H54 (cell line): ENCODE data around the gene OPCML.

Source experiments
- DNase-seq: peaks from one replicate; pipeline ENCODE4 v3.0.0; 2011; ENCODE audit warnings: low spot score, mixed read lengths; ENCODE audit not compliant: insufficient read length
- FAIRE-seq: peaks from 3 replicates; lab custom pipeline; 2011; peaks lifted over from hg19 to GRCh38; lab: Jason Lieb, UNC
- POLR2A ChIP-seq: IDR thresholded peaks from 2 replicates; pipeline ENCODE4 v1.6.1; 2011; ENCODE audit warnings: low read depth, mild to moderate bottlenecking, low read length

Gene OPCML

GRCh38 chr11:132712466-132712865, 819.8 kb downstream of the OPCML start:
- TF ChIP-seq POLR2A: no peak
- FAIRE-seq (no peak), DNase-seq (no peak)

DNA sequence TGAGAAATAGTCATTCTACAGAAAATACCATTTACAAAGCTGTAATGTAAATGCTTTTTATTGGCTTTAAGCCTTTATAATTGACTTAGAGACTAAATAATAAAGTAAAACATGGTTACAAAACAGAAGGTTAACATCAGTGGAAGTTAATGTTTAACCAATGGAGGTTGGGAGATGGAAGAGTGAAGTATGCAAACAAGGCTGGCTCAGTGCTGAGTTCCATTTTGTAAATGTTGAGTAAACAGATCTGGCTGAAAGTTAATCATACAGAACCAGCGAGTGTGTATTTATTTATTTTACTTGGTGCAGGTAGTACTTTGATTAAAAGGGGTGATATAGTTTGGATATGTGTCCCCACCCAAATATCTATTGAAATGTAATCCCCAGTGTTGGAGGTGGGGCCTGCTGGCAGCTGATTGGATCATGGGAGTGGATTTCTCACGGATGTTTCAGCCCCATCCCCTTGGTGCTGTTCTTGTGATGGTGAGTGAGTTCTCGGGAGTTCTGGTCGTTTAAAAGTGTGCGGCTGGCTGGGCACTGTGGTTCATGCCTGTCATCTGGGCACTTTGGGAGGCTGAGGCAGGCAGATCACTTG, 827.4 kb downstream of the OPCML start:
- TF ChIP-seq POLR2A: no peak
- FAIRE-seq: no peak
- DNase-seq: no peak

DNA sequence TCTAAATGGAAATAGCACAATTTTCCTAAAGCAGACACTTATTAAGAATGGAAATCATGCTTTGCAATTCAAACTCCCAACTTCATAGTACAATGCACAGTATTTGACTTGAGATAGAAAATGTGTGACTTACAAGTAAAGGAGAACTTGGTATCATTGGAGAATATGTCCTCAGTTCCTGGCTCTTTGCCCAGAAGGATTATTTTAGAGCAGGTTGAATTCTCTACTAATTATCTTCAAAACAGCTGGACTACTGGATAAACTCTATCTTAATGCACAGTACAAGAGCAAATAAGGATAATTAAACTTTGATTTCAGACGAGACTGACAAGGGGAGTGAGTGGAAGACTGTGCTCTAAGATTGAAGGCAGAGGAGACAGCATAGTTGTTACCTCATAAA, 839.4 kb downstream of the OPCML start:
- DNase-seq (no peak), FAIRE-seq (no peak)
- TF ChIP-seq POLR2A: no peak

- TF ChIP-seq POLR2A: no peak
- DNase-seq (no peak), FAIRE-seq (no peak)
These were observed 840.3 kb downstream of the OPCML start for GRCh38 chr11:132691848-132692550.

GRCh38 chr11:132686886-132687285, 845.4 kb downstream of the OPCML start:
- DNase-seq (no peak), FAIRE-seq (no peak)
- no peak for TF ChIP-seq POLR2A

GRCh38 chr11:132685174-132685611, 847.1 kb downstream of the OPCML start:
- no peak for TF ChIP-seq POLR2A
- DNase-seq (no peak), FAIRE-seq (no peak)

- FAIRE-seq: no peak
- no peak for DNase-seq
- TF ChIP-seq POLR2A: no peak
These were observed 848.7 kb downstream of the OPCML start for GRCh38 chr11:132683602-132684001.

DNA sequence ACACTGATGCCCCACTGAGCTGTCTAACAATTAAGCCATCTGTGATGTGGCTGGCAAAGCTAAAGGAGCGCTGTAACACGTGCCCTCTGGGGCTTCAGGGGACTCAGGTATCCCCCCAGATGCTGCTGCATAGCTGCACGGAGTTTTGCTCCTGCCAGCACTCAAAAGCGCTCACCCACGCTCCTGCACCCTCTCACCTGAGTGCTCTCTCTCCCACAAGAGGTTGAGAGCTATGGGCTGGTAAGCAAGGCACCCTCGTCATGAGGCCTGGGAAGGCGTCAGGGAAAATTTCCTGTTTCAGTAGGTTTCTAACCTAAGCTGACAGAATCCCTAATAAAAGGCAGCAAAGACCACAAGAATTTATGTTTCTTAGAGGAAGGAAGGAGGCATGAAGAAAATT, 850.3 kb downstream of the OPCML start:
- FAIRE-seq: no peak
- no peak for DNase-seq
- TF ChIP-seq POLR2A: no peak

- no peak for TF ChIP-seq POLR2A
- DNase-seq (no peak), FAIRE-seq (no peak)
These were observed 851.7 kb downstream of the OPCML start for GRCh38 chr11:132680584-132680983.

DNA sequence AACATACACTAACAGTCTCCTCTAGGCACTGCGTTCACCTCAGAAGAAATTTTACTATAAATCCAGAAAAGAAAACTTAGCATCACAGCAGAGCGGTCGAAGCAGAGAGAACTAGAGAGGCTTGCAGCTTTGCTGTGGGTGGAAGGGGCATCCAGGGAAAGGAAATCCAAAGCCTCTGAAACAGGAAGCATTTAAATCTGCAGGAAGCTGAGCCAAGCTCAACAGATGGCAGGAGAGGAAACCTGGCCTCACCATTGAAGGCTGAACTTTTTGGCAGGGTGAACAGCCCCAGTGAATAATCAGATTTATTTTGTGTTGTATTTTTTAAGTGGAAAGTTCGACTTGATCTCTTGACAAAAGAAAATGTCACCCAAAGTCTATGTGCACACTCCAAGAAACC, 858.1 kb downstream of the OPCML start:
- TF ChIP-seq POLR2A: no peak
- FAIRE-seq: no peak
- no peak for DNase-seq

DNA sequence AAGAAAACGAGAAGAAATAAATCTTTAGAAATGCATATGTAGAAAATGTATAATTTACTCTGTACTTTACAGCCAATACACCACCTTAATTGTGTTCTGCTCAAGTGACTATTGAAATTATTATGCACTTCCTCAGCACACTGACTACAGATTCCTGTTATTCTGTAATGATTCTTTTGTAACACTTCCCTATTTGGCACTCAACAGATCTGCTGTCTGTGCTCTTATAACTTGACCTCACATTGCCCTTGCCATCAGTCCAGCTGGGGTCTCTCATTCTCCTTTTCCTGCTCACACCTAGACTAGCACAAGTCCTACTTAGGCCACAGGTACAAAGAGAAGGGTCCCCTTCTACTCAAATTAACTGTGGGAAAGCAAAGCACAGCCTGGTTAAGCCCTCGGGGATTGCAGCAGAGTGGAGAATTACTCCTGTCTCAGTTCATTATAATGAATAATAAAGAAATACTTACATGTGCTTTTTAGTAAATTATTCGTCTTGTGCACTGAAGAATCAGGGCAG, 860.4 kb downstream of the OPCML start:
- TF ChIP-seq POLR2A: no peak
- DNase-seq (no peak), FAIRE-seq (no peak)

DNA sequence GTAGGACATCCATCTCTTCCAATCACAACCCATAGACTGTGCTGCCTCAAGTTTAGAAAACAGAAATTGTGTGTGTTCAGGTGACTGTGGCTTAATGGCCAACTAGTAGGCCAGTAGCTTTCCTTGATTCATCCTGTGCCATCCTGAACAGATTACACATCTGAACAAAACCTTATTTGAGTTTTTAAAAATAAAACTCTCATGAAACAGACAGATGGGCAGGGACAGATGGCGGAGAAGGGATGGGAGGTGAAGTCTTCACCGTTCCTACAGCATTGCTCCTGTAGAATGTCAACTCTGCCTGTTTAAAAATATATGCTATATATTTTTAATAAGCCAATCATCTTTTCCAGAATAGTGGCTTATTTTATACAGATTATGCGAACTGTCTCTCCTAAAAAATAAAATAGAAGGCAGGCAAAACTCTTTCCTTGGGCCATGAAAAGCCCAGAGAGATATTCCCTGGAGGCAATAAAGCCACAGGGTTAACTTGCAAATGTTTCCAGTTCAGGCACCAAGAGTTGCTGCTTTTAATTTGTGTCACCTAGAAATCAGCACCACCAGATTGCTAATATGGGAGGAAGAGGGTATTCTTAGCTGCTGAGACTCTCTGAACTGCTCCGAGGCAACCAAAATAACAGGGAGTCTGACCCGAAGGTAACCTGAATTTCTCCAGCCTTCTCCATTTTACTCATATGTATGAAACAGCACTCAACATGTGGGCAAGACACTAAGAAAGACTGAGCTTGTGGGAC, 861.2 kb downstream of the OPCML start:
- DNase-seq (no peak), FAIRE-seq (no peak)
- TF ChIP-seq POLR2A: no peak

- FAIRE-seq: no peak
- DNase-seq: no peak
- no peak for TF ChIP-seq POLR2A
These were observed 862.4 kb downstream of the OPCML start for GRCh38 chr11:132669949-132670348.

DNA sequence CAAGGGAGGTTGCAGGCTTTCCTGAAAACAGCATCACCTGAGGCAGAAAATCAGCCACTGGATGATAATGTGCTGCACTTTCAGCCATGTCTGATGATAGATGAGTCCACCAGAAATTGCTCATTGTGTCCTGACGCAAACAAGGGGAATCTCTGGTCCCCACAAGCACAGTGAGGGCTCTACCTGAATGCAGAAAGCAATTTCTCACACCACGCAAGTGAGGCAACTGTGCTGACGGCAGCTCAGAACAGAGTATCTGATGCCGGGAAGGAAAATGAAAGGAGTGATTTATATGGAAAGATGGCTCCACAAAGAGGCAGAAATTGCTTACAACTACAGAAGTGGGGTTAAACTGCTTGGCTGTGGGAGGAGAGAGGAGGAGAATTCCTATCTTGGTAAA, 867.1 kb downstream of the OPCML start:
- no peak for FAIRE-seq

GRCh38 chr11:132658696-132659095, 873.6 kb downstream of the OPCML start:
- FAIRE-seq (no peak), DNase-seq (no peak)
- no peak for TF ChIP-seq POLR2A

More for the DNA sequence above, 867.1 kb downstream of the OPCML start:
- TF ChIP-seq POLR2A: no peak
- no peak for DNase-seq
